CD14-positive monocyte (primary cell): Measurements from ENCODE around the gene GTF2IRD2. TPM values are rescaled to one million over a fixed set of nuclear protein-coding genes. Genes with fewer than 3 reads are reported as not detected.
"Not testable (repeated sequence)": the region's sequence is repeated elsewhere in the genome, so short reads cannot be mapped to it uniquely, and the experiment has no call there.

Experiments used
- DNase-seq, 3 donors: peaks; one replicate each; pipeline ENCODE4 v3.0.0-alpha.2; 2011 to 2022
- H2AFZ ChIP-seq: 2 replicates; pipeline ENCODE4 v1.6.0; 2012; ENCODE audit warnings: mild to moderate bottlenecking, low read depth, low read length, inconsistent platforms; ENCODE audit not compliant: insufficient read depth, poor library complexity, severe bottlenecking
- H3K27ac ChIP-seq, 2 donors: 1 replicate in 1 of 2; 2 replicates in 1 of 2; pipeline ENCODE4 v1.5.1; 2012 to 2013; ENCODE audit warnings: low read length in 2 of 2, control low read depth in 1 of 2, inconsistent platforms in 1 of 2, low read depth in 1 of 2, mild to moderate bottlenecking in 1 of 2
- H3K27me3 ChIP-seq, 2 donors: one replicate each; pipeline versions ENCODE4 v1.6.0 to v1.6.1; 2011 to 2013; ENCODE audit warnings: low read length in 2 of 2; ENCODE audit not compliant: control insufficient read depth in 2 of 2, insufficient read depth in 2 of 2
- H3K36me3 ChIP-seq, 2 donors: replicated peaks in 1 of 2; 1 replicate in 1 of 2; 2 replicates in 1 of 2; pipeline versions ENCODE4 v1.5.1 to v1.6.1; 2012 to 2013; ENCODE audit warnings: low read length in 2 of 2, control low read depth in 1 of 2, inconsistent platforms in 1 of 2, mild to moderate bottlenecking in 1 of 2; ENCODE audit not compliant: insufficient read depth in 2 of 2, control insufficient read depth in 1 of 2
- H3K4me1 ChIP-seq, 2 donors: 1 replicate in 1 of 2; 2 replicates in 1 of 2; pipeline versions ENCODE4 v1.5.1 to v1.6.1; 2012 to 2013; ENCODE audit warnings: low read length in 2 of 2, control low read depth in 1 of 2, inconsistent platforms in 1 of 2, mild to moderate bottlenecking in 1 of 2, moderate library complexity in 1 of 2; ENCODE audit not compliant: insufficient read depth in 2 of 2, control insufficient read depth in 1 of 2
- H3K4me2 ChIP-seq: replicated peaks from 2 replicates; pipeline ENCODE3; 2012; ENCODE audit warnings: low read length, moderate library complexity, mild to moderate bottlenecking; ENCODE audit not compliant: poor library complexity, severe bottlenecking; ENCODE audit errors: extremely low read depth
- H3K4me3 ChIP-seq, 3 experiments: fragments of 200-600 bp in 1 of 3; sonication (generic) in 1 of 3; replicated peaks in 1 of 3; 1 replicate in 2 of 3; 2 replicates in 1 of 3; pipeline ENCODE4 v1.5.1; 2011 to 2013; ENCODE audit warnings: low read length in 3 of 3, mild to moderate bottlenecking in 3 of 3, control low read depth in 2 of 3, low read depth in 2 of 3, inconsistent platforms in 1 of 3, moderate library complexity in 1 of 3
- H3K79me2 ChIP-seq: 2 replicates; pipeline ENCODE4 v1.6.0; 2012; ENCODE audit warnings: mild to moderate bottlenecking, control low read depth, inconsistent platforms, low read length, moderate library complexity; ENCODE audit not compliant: insufficient read depth
- H3K9ac ChIP-seq: 2 replicates; pipeline ENCODE4 v1.6.0; 2017; ENCODE audit warnings: low read length, mild to moderate bottlenecking; ENCODE audit not compliant: insufficient read depth, poor library complexity, severe bottlenecking
- H3K9me3 ChIP-seq, 2 donors: replicated peaks in 1 of 2; 1 replicate in 1 of 2; 2 replicates in 1 of 2; pipeline versions ENCODE4 v1.5.1 to v1.6.1; 2012 to 2013; ENCODE audit warnings: low read length in 2 of 2, control low read depth in 1 of 2; ENCODE audit not compliant: control insufficient read depth in 1 of 2, insufficient read depth in 1 of 2
- H4K20me1 ChIP-seq: 2 replicates; pipeline ENCODE4 v1.6.0; 2012; ENCODE audit warnings: mild to moderate bottlenecking, low read length, control low read depth, moderate library complexity; ENCODE audit not compliant: insufficient read depth
- H3K27ac Mint-ChIP-seq, 7 donors: one replicate each; pipeline ENCODE4 v1.8.0; 2020; ENCODE audit warnings: mild to moderate bottlenecking in 7 of 7, mixed read lengths in 7 of 7, moderate library complexity in 6 of 7, inconsistent platforms in 2 of 7
- H3K27me3 Mint-ChIP-seq, 3 donors: one replicate each; pipeline ENCODE4 v1.8.0; 2021 to 2022; ENCODE audit warnings: low read depth in 3 of 3, mild to moderate bottlenecking in 3 of 3, mixed read lengths in 3 of 3, moderate library complexity in 3 of 3, inconsistent platforms in 1 of 3
- H3K36me3 Mint-ChIP-seq, 2 donors: one replicate each; pipeline ENCODE4 v1.8.0; 2020; ENCODE audit warnings: mixed read lengths in 2 of 2, inconsistent platforms in 1 of 2, mild to moderate bottlenecking in 1 of 2
- H3K4me1 Mint-ChIP-seq: one replicate; pipeline ENCODE4 v1.8.0; 2020; ENCODE audit warnings: mild to moderate bottlenecking, mixed read lengths
- H3K4me3 Mint-ChIP-seq, 2 donors: one replicate each; pipeline ENCODE4 v1.8.0; 2020; ENCODE audit warnings: mild to moderate bottlenecking in 2 of 2, mixed read lengths in 2 of 2, moderate library complexity in 1 of 2
- H3K9me3 Mint-ChIP-seq, 7 donors: one replicate each; pipeline ENCODE4 v1.8.0; 2020 to 2022; ENCODE audit warnings: mixed read lengths in 7 of 7, mild to moderate bottlenecking in 6 of 7, moderate library complexity in 6 of 7, inconsistent platforms in 2 of 7
- WGBS: methylation state at CpG from one replicate; pipeline ENCODE4 v1.1.5; 2013; ENCODE audit warnings: missing lambda C conversion rate; ENCODE audit not compliant: insufficient coverage; 5-methylcytosine and 5-hydroxymethylcytosine counted together
- intact Hi-C, 2 donors: fragments of 100-400 bp; cut with micrococcal nuclease; formaldehyde crosslinking; loops; one replicate each; pipeline versions ENCODE4 v1.15.0 to v1.15.1; 2023
- polyA plus RNA-seq, 3 donors: library from polyadenylated mRNA; depleted of rRNA in 1 of 3; unstranded in 2 of 3; stranded (reverse) in 1 of 3; fragments of 300-500 nt in 2 of 3; fragments of >200 nt in 1 of 3; fragmentation: Illumina TruSeq in 2 of 3; gene quantifications; 1 replicate in 2 of 3; 2 replicates in 1 of 3; pipeline ENCODE4 v1.2.3, GENCODE V29; 2012 to 2021

The GTF2IRD2 gene
- polyA plus RNA-seq, 3 donors: 7.3 to 12.7 (median 11.3) TPM

- peak overlapping the region in 1 of 7 donors; percentile 41 for H3K27ac Mint-ChIP-seq
- intact Hi-C loops, H3K27ac ChIP-seq, H3K9ac ChIP-seq, DNase-seq, H3K4me3 Mint-ChIP-seq, H3K4me1 ChIP-seq, H3K4me2 ChIP-seq, H3K9me3 ChIP-seq, H3K79me2 ChIP-seq, H3K9me3 Mint-ChIP-seq, H3K27me3 Mint-ChIP-seq, H2AFZ ChIP-seq, H3K4me1 Mint-ChIP-seq, H3K4me3 ChIP-seq, H3K36me3 Mint-ChIP-seq, H3K27me3 ChIP-seq: not testable (repeated sequence)
- Histone ChIP-seq H4K20me1 (peaks cover 30% of the 10 kb centered on the region), H3K36me3 (peaks cover 2 to 18% of the 10 kb centered on the region in 2 donors)
- no CpG with 5 or more reads among the region's 6 CpGs for WGBS
These were observed 69.7 kb downstream of the GTF2IRD2 start for GRCh38 chr7:74781746-74782145.

DNA sequence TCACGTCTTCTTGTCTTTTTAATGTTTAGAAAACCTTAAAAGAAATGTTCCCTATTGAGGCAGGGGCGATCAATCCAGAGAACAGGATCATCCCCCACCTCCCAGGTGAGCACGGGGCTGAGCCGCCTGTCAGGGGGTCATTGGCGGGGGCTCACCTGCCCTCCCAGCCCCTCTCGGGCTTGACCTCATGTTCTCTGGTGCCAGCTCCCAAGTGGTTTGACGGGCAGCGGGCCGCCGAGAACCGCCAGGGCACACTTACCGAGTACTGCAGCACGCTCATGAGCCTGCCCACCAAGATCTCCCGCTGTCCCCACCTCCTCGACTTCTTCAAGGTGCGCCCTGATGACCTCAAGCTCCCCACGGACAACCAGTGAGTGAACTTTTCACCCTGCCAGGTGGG, 72.4 kb downstream of the GTF2IRD2 start:
- H3K4me1 Mint-ChIP-seq, DNase-seq, H3K9ac ChIP-seq, H3K9me3 Mint-ChIP-seq, H3K36me3 Mint-ChIP-seq, H2AFZ ChIP-seq, H3K27me3 ChIP-seq, H3K79me2 ChIP-seq, H3K4me3 Mint-ChIP-seq, H3K27ac Mint-ChIP-seq, intact Hi-C loops, H3K9me3 ChIP-seq, H3K4me3 ChIP-seq, H3K27ac ChIP-seq, H3K27me3 Mint-ChIP-seq, H3K4me1 ChIP-seq, H3K4me2 ChIP-seq: not testable (repeated sequence)
- peaks cover 26% of the 10 kb centered on the region for H4K20me1 ChIP-seq
- H3K36me3 ChIP-seq: peaks cover 2 to 14% of the 10 kb centered on the region in 2 donors
- WGBS: no CpG with 5 or more reads among the region's 17 CpGs

DNA sequence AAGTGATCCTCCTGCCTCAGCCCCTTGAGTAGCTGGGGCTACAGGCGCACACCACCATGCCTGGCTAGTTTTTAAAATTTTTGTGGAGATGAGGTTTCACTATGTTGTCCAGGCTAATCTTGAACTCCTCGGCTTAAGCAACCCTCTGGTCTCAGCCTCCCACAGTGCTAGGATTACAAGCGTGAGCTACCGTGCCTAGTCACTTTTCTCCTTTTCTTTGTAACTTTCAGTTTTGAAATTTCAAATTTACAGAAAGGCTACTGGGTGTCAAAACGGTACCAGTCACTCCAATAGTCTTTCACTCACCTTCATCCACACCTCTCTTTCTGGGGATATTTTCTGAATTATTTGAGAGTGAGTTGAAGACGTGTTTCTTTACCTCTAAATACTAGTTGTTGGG, 76.3 kb downstream of the GTF2IRD2 start:
- H2AFZ ChIP-seq, H3K27ac ChIP-seq, H4K20me1 ChIP-seq, H3K79me2 ChIP-seq, H3K9ac ChIP-seq, H3K4me1 Mint-ChIP-seq, H3K27ac Mint-ChIP-seq, DNase-seq, H3K4me3 Mint-ChIP-seq, H3K36me3 ChIP-seq, intact Hi-C loops, H3K27me3 ChIP-seq, H3K4me3 ChIP-seq, H3K4me1 ChIP-seq, H3K27me3 Mint-ChIP-seq, H3K4me2 ChIP-seq, H3K9me3 ChIP-seq, H3K9me3 Mint-ChIP-seq, H3K36me3 Mint-ChIP-seq: not testable (repeated sequence)
- WGBS: no CpG with 5 or more reads among the region's 6 CpGs

DNA sequence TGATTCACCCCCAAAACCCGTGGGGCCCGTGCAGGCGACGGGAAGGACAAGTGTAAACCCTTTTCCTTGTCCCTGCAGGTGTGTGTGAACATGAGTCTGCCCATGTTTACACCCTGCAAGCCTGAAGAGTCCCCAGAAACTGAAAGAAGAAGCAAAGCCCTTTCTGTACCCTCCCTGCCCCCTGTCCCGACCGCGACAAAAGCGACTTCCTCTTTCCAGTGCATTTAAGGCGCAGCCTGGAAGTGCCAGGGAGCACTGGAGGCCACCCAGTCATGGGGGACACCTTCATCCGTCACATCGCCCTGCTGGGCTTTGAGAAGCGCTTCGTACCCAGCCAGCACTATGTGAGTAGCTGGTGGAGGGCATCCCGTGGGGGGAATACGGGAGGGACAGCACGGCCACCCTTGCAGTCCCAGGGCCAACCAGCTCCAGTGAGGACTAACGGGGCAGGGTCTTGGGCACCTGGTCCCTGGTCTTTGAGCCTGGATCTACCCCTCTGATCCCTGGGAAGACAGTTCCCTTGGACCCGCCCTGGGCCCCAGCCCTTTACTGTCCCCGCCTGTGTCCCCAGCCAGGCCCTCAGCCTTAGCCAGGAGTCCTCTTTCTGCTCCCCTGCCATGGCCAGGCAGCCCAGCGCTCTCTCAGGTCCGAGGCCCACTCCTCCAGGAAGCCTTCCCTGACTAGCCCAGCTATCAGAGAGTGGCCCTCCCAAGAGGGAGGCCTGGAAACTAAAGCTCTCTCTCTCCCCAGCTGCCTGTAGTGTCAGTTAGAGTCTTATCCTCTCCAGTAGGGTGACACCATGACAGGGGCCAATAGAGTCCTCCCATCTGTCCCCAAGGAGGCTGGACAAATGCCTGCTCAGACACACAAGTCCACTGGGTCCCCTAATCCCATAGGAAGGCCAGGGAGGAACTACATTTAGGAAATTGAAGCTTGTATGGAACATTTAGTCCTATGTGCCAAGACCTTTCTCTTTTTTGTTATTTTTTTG, 77.3 kb downstream of the GTF2IRD2 start, which contains the start of gene NCF1:
Gene NCF1 (plus strand): TSS at position 252 of the 991 bp plus-strand sequence. CDS start 21 bp downstream, at position 273.
- H3K27ac ChIP-seq, H3K4me1 Mint-ChIP-seq, DNase-seq, H3K4me3 ChIP-seq, H3K27ac Mint-ChIP-seq, H3K9ac ChIP-seq, H3K4me3 Mint-ChIP-seq, H3K9me3 ChIP-seq, H3K4me2 ChIP-seq, H2AFZ ChIP-seq, H3K27me3 ChIP-seq, H3K27me3 Mint-ChIP-seq, H3K36me3 Mint-ChIP-seq, intact Hi-C loops, H3K9me3 Mint-ChIP-seq, H3K79me2 ChIP-seq, H3K36me3 ChIP-seq, H3K4me1 ChIP-seq, H4K20me1 ChIP-seq: not testable (repeated sequence)
- WGBS: no CpG with 5 or more reads among the region's 21 CpGs
